Measurements from ENCODE around the gene STT3A. TPM values are rescaled to one million over a fixed set of nuclear protein-coding genes. Genes with fewer than 3 reads are reported as not detected.
"Not testable (repeated sequence)": the region's sequence is repeated elsewhere in the genome, so short reads cannot be mapped to it uniquely, and the experiment has no call there.

The STT3A gene
- total RNA-seq, 1 experiment from 2014 or later = 113 TPM

DNA sequence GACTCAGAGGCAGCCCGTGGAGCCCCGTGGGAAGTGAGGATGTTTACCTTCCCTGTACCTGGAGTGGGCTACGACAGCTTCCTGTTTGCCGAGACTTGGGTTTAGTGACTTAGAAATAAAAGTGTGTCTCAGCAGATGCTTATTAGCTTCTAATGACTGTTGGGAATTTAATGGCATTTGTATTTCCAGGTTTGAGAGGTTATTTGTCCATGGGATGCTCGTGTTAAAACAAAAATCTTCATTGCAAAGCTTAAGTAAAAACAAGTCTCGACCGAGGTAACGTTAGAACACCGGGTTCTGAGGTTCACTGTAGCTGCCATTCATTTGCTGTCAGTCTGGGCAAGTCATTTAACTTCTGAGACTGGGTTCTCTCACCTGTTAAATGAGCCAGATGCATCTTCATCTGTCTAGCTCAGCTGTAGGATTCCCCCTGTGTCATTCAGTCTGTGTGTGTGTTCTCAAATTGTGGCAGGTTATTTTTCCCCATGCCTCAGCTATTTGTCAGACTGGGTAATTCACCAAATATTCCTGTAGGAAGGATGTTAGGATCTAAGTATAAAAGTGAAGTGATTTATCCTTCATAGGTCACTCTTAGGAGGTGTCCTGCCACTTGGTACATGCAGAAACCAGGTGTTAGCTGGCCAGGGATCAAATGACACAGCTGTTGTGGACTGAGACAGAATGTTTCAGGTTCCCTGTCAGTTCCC, 22.6 kb upstream of the STT3A start:
- peaks cover 22% of the 10 kb centered on the region; the same call in 1 of the 2 replicates for H3K36me3 ChIP-seq (ENCODE audit: low read depth)
- H3K4me3 ChIP-seq = peak overlapping the region; percentile 98
- H3K79me2 ChIP-seq (ENCODE audit: low read depth) = peaks cover 30% of the 10 kb centered on the region
- H3K27me3 ChIP-seq (ENCODE audit: insufficient read depth, low read depth) = no peaks in the 10 kb centered on the region
- peak overlapping the region; percentile 99 for H2AFZ ChIP-seq
- H3K4me2 ChIP-seq = peak overlapping the region; percentile 84
- no peaks in the 10 kb centered on the region for H3F3A ChIP-seq (ENCODE audit: insufficient read depth, low read depth)
- no peaks in the 10 kb centered on the region for H3K9me2 ChIP-seq (ENCODE audit: insufficient read depth)
- no peak for TF ChIP-seq EZH2 (IDR thresholded peaks at IDR 0.05; ENCODE audit: low read depth)
- TF ChIP-seq, protein P1, sequence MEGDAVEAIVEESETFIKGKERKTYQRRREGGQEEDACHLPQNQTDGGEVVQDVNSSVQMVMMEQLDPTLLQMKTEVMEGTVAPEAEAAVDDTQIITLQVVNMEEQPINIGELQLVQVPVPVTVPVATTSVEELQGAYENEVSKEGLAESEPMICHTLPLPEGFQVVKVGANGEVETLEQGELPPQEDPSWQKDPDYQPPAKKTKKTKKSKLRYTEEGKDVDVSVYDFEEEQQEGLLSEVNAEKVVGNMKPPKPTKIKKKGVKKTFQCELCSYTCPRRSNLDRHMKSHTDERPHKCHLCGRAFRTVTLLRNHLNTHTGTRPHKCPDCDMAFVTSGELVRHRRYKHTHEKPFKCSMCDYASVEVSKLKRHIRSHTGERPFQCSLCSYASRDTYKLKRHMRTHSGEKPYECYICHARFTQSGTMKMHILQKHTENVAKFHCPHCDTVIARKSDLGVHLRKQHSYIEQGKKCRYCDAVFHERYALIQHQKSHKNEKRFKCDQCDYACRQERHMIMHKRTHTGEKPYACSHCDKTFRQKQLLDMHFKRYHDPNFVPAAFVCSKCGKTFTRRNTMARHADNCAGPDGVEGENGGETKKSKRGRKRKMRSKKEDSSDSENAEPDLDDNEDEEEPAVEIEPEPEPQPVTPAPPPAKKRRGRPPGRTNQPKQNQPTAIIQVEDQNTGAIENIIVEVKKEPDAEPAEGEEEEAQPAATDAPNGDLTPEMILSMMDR (conservative IDR thresholded peaks at IDR 0.05) = no peak
- H3K9me3 ChIP-seq (ENCODE audit: insufficient read depth, low read depth) = no peaks in the 10 kb centered on the region
- no peak for DNase-seq
- peaks cover 6% of the 10 kb centered on the region; the same call in 1 of the 2 replicates for H4K20me1 ChIP-seq (ENCODE audit: insufficient read depth)
- TSS peak; percentile 49 for BruUV-seq (replicated peaks)
- peak overlapping the region; percentile 41; the same call in 1 of the 2 replicates for H3K27ac ChIP-seq
- ChIA-PET CTCF (interaction anchor here (0.6 kb wide), 1 partner anchor 1989 kb away, joined by 9 read pairs; no protein-coding TSS in a partner anchor), POLR2A (ENCODE audit: unreplicated experiment) (interaction anchor here (0.8 kb wide), 1 partner anchor 318 kb away, joined by 6 read pairs; the partner anchor contains the start of gene HYLS1)
- intact Hi-C loops (cut with micrococcal nuclease; ENCODE audit: unreplicated experiment) = loop anchor here (1.0 to 10.0 kb wide), 3 partner anchors 22 to 685 kb away; partner anchors contain the start of genes CHEK1 and STT3A
- peaks cover 11% of the 10 kb centered on the region; the same call in 1 of the 2 replicates for H3K4me1 ChIP-seq (replicated peaks; ENCODE audit: insufficient read depth)

DNA sequence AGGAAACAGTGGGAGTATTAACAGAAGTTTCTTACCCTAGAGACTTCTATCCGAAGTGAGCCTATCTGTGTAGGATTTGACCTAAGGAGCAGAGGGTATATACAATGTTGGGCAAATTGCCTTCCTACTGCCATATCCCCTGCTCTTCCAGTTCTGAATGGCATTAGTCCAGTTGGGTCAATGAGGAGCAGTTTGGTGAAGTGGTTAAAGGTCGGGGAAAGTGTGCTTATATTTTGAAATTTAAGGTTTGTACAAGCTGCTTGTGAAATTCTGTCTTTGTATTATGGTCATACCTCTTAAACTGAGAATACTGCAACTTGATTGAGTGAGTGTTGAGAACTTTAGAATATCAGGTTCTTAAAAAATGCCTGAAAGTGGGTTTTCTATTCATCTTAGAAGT, 21.7 kb upstream of the STT3A start:
- Histone ChIP-seq H3K27me3 (ENCODE audit: insufficient read depth, low read depth) (no peaks in the 10 kb centered on the region), H3K4me2 (peak overlapping the region; percentile 84), H3K4me3 (no peak overlapping the region), H4K20me1 (ENCODE audit: insufficient read depth) (peaks cover 9% of the 10 kb centered on the region; the same call in 1 of the 2 replicates), H3K9me3 (ENCODE audit: insufficient read depth, low read depth) (no peaks in the 10 kb centered on the region), H3K9me2 (ENCODE audit: insufficient read depth) (no peaks in the 10 kb centered on the region), H2AFZ (no peak overlapping the region), H3K4me1 (replicated peaks; ENCODE audit: insufficient read depth) (peaks cover 11% of the 10 kb centered on the region; the same call in 1 of the 2 replicates), H3K79me2 (ENCODE audit: low read depth) (peaks cover 30% of the 10 kb centered on the region), H3K27ac (no peak overlapping the region), H3F3A (ENCODE audit: insufficient read depth, low read depth) (no peaks in the 10 kb centered on the region), H3K36me3 (ENCODE audit: low read depth) (peaks cover 27% of the 10 kb centered on the region; the same call in 1 of the 2 replicates)
- ChIA-PET POLR2A (ENCODE audit: unreplicated experiment) (no interaction called here), CTCF (no interaction called here)
- intact Hi-C loops (cut with micrococcal nuclease; ENCODE audit: unreplicated experiment) = no loop called here
- no peak for TF ChIP-seq EZH2 (IDR thresholded peaks at IDR 0.05; ENCODE audit: low read depth)
- TF ChIP-seq, protein P1 (conservative IDR thresholded peaks at IDR 0.05) = no peak
- BruUV-seq (replicated peaks) = no TSS peak
- DNase-seq = no peak

DNA sequence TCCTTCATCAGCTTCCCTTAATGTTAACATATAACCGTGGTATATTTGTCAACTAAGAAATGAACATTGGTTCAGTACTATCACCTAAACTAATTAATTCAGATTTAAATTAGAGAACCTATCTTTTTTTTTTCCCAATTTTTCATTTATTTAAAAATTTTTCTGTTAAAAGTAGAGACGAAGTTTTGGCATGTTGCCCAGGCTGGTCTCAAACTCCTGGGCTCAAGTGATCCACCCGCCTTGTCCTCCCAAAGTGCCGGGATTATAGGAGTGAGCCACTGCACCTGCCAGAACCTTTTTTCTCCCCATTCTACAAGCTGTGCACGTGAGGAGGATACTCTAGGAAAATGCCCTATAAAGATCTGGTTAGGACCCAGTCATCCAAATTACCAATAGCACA, 19.7 kb upstream of the STT3A start:
- peaks cover 9% of the 10 kb centered on the region; the same call in 1 of the 2 replicates for H4K20me1 ChIP-seq (ENCODE audit: insufficient read depth)
- H3K9me3 ChIP-seq (ENCODE audit: insufficient read depth, low read depth) = no peaks in the 10 kb centered on the region
- H3K4me3 ChIP-seq = no peak overlapping the region
- intact Hi-C loops (cut with micrococcal nuclease; ENCODE audit: unreplicated experiment) = no loop called here
- H3K27me3 ChIP-seq (ENCODE audit: insufficient read depth, low read depth) = no peaks in the 10 kb centered on the region
- peaks cover 11% of the 10 kb centered on the region; the same call in 1 of the 2 replicates for H3K4me1 ChIP-seq (replicated peaks; ENCODE audit: insufficient read depth)
- H3K79me2 ChIP-seq (ENCODE audit: low read depth) = peaks cover 30% of the 10 kb centered on the region
- peaks cover 38% of the 10 kb centered on the region; the same call in 1 of the 2 replicates for H3K36me3 ChIP-seq (ENCODE audit: low read depth)
- BruUV-seq (replicated peaks) = no TSS peak
- POLR2A ChIA-PET (ENCODE audit: unreplicated experiment) = no interaction called here
- DNase-seq = no peak
- no peak overlapping the region for H2AFZ ChIP-seq
- TF ChIP-seq EZH2 (IDR thresholded peaks at IDR 0.05; ENCODE audit: low read depth) = no peak
- TF ChIP-seq, protein P1 (conservative IDR thresholded peaks at IDR 0.05) = no peak
- H3K4me2 ChIP-seq = no peak overlapping the region
- H3K9me2 ChIP-seq (ENCODE audit: insufficient read depth) = no peaks in the 10 kb centered on the region
- no peaks in the 10 kb centered on the region for H3F3A ChIP-seq (ENCODE audit: insufficient read depth, low read depth)
- CTCF ChIA-PET = no interaction called here
- no peak overlapping the region for H3K27ac ChIP-seq

DNA sequence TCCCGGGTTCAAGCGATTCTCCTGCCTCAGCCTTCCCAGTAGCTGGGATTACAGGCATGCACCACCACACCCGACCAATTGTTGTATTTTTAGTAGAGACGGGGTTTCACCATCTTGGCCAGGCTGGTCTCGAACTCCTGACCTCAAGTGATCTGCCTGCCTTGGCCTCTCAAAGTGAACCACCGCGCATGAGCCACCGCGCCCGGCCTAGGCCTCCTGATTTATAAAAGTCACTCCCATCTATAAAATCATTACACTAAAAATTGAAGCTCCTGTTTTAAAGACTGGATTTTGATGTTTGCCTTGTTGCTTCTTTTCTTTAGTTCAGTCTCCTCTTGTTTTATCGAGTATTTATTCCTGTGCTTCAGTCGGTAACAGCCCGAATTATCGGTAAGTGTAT, 15.5 kb upstream of the STT3A start:
- CTCF ChIA-PET; H3K9me2 ChIP-seq (ENCODE audit: insufficient read depth); H4K20me1 ChIP-seq (ENCODE audit: insufficient read depth); H3K4me2 ChIP-seq; H3K27me3 ChIP-seq (ENCODE audit: insufficient read depth, low read depth); H3K4me1 ChIP-seq (replicated peaks; ENCODE audit: insufficient read depth); H3K27ac ChIP-seq; intact Hi-C loops (cut with micrococcal nuclease; ENCODE audit: unreplicated experiment); H3K9me3 ChIP-seq (ENCODE audit: insufficient read depth, low read depth); H3F3A ChIP-seq (ENCODE audit: insufficient read depth, low read depth); H2AFZ ChIP-seq; H3K4me3 ChIP-seq; POLR2A ChIA-PET (ENCODE audit: unreplicated experiment); H3K79me2 ChIP-seq (ENCODE audit: low read depth); BruUV-seq (replicated peaks); DNase-seq: not testable (repeated sequence)
- H3K36me3 ChIP-seq (ENCODE audit: low read depth) = peaks cover 56% of the 10 kb centered on the region
